Measurements from ENCODE around the gene TAOK3.

Gene TAOK3

DNA sequence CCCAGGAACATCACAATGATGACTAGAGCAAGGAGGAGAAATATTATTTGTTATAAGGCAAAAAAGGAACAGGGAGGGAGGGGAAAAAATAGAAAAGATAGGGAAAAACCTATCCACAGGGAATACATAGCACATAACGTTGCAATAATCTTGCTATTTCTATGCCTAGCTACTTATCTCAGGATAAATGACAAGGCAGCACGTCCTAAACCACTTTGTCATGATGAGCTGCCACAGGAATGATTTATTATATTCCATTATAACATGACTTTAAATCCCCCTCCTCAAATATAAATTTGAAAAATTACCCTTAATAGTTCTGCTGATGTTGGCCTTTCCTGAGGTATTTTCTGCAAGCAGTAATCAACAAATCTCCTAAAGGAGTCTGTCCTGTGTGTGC is 160.1 kb downstream of the TAOK3 start:
- no peaks in the 10 kb centered on the region for H3K4me1 ChIP-seq (ENCODE audit: insufficient read depth, low read length, severe bottlenecking)

DNA sequence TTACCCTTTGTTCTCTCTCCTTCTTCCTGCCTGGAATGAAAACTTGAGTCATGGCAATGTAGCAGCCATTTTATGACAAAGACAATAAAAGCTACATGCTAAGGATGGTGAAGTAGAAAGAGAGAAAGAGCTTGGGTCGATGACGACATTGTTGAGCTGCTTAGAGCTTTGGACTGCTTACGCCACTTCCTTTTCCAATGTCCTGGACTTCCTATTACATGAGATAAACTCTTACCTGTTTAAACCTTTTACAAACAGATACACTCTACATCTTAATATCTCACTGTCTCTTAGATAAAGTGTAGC is 166.6 kb downstream of the TAOK3 start:
- Histone ChIP-seq H3K4me1 (ENCODE audit: insufficient read depth, low read length, severe bottlenecking) (no peaks in the 10 kb centered on the region), H3F3A (ENCODE audit: insufficient read depth, low read length) (no peaks in the 10 kb centered on the region), H3K36me3 (ENCODE audit: insufficient read depth, low read length) (peaks cover 20% of the 10 kb centered on the region), H2AFZ (ENCODE audit: low read length) (no peak overlapping the region), H4K20me1 (ENCODE audit: insufficient read depth, low read length) (no peaks in the 10 kb centered on the region), H3K27me3 (ENCODE audit: insufficient read depth, low read length) (no peaks in the 10 kb centered on the region), H3K9ac (ENCODE audit: low read length) (no peak overlapping the region), H3K9me3 (ENCODE audit: low read length) (no peaks in the 10 kb centered on the region), H3K9me2 (ENCODE audit: low read depth, low read length) (no peaks in the 10 kb centered on the region), H3K79me2 (ENCODE audit: insufficient read depth, low read length) (no peaks in the 10 kb centered on the region), H3K27ac (ENCODE audit: low read depth, low read length, poor library complexity, severe bottlenecking) (no peak overlapping the region), H3K4me2 (ENCODE audit: low read length) (no peak overlapping the region), H3K4me3 (ENCODE audit: low read depth, low read length, poor library complexity, severe bottlenecking) (no peak overlapping the region)
- no peak for TF ChIP-seq EZH2 (IDR thresholded peaks at IDR 0.05; ENCODE audit: borderline replicate concordance, low read length)
- TF ChIP-seq, protein P1, sequence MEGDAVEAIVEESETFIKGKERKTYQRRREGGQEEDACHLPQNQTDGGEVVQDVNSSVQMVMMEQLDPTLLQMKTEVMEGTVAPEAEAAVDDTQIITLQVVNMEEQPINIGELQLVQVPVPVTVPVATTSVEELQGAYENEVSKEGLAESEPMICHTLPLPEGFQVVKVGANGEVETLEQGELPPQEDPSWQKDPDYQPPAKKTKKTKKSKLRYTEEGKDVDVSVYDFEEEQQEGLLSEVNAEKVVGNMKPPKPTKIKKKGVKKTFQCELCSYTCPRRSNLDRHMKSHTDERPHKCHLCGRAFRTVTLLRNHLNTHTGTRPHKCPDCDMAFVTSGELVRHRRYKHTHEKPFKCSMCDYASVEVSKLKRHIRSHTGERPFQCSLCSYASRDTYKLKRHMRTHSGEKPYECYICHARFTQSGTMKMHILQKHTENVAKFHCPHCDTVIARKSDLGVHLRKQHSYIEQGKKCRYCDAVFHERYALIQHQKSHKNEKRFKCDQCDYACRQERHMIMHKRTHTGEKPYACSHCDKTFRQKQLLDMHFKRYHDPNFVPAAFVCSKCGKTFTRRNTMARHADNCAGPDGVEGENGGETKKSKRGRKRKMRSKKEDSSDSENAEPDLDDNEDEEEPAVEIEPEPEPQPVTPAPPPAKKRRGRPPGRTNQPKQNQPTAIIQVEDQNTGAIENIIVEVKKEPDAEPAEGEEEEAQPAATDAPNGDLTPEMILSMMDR (IDR thresholded peaks at IDR 0.05; ENCODE audit: low read length) = no peak

More for the DNA sequence above, 160.1 kb downstream of the TAOK3 start:
- no peak overlapping the region for H3K27ac ChIP-seq (ENCODE audit: low read depth, low read length, poor library complexity, severe bottlenecking)
- no peaks in the 10 kb centered on the region for H3K79me2 ChIP-seq (ENCODE audit: insufficient read depth, low read length)
- no peaks in the 10 kb centered on the region for H3K9me2 ChIP-seq (ENCODE audit: low read depth, low read length)
- H3K4me2 ChIP-seq (ENCODE audit: low read length) = no peak overlapping the region
- H2AFZ ChIP-seq (ENCODE audit: low read length) = no peak overlapping the region
- H3K4me3 ChIP-seq (ENCODE audit: low read depth, low read length, poor library complexity, severe bottlenecking) = no peak overlapping the region
- no peak overlapping the region for H3K9ac ChIP-seq (ENCODE audit: low read length)
- H3F3A ChIP-seq (ENCODE audit: insufficient read depth, low read length) = no peaks in the 10 kb centered on the region
- no peaks in the 10 kb centered on the region for H3K27me3 ChIP-seq (ENCODE audit: insufficient read depth, low read length)
- no peaks in the 10 kb centered on the region for H3K9me3 ChIP-seq (ENCODE audit: low read length)
- H4K20me1 ChIP-seq (ENCODE audit: insufficient read depth, low read length) = no peaks in the 10 kb centered on the region
- H3K36me3 ChIP-seq (ENCODE audit: insufficient read depth, low read length) = peaks cover 27% of the 10 kb centered on the region
- TF ChIP-seq, protein P1 (IDR thresholded peaks at IDR 0.05; ENCODE audit: low read length) = no peak
- no peak for TF ChIP-seq EZH2 (IDR thresholded peaks at IDR 0.05; ENCODE audit: borderline replicate concordance, low read length)

GRCh38 chr12:118193958-118194357 is 178.7 kb downstream of the TAOK3 start:
- H3K4me2 ChIP-seq (ENCODE audit: low read length) = no peak overlapping the region
- H3K9me2 ChIP-seq (ENCODE audit: low read depth, low read length) = no peaks in the 10 kb centered on the region
- H3K4me1 ChIP-seq (ENCODE audit: insufficient read depth, low read length, severe bottlenecking) = no peaks in the 10 kb centered on the region
- H3K27ac ChIP-seq (ENCODE audit: low read depth, low read length, poor library complexity, severe bottlenecking) = no peak overlapping the region
- H2AFZ ChIP-seq (ENCODE audit: low read length) = no peak overlapping the region
- peaks cover 30% of the 10 kb centered on the region for H3K36me3 ChIP-seq (ENCODE audit: insufficient read depth, low read length)
- H3F3A ChIP-seq (ENCODE audit: insufficient read depth, low read length) = no peaks in the 10 kb centered on the region
- no peaks in the 10 kb centered on the region for H3K27me3 ChIP-seq (ENCODE audit: insufficient read depth, low read length)
- H3K9ac ChIP-seq (ENCODE audit: low read length) = no peak overlapping the region
- H3K79me2 ChIP-seq (ENCODE audit: insufficient read depth, low read length) = no peaks in the 10 kb centered on the region
- H4K20me1 ChIP-seq (ENCODE audit: insufficient read depth, low read length) = no peaks in the 10 kb centered on the region
- H3K9me3 ChIP-seq (ENCODE audit: low read length) = no peaks in the 10 kb centered on the region
- no peak overlapping the region for H3K4me3 ChIP-seq (ENCODE audit: low read depth, low read length, poor library complexity, severe bottlenecking)
- TF ChIP-seq, protein P1 (IDR thresholded peaks at IDR 0.05; ENCODE audit: low read length) = no peak
- TF ChIP-seq EZH2 (IDR thresholded peaks at IDR 0.05; ENCODE audit: borderline replicate concordance, low read length) = no peak

Measured in OCI-LY1 (cell line).